IPS-11a (cell line): ENCODE results near the gene CDH23.

Experiments used
- H3K4me3 ChIP-seq: one replicate; pipeline ENCODE4 v1.5.1; 2013; ENCODE audit warnings: low read depth, low read length, control low read depth

The CDH23 gene

DNA sequence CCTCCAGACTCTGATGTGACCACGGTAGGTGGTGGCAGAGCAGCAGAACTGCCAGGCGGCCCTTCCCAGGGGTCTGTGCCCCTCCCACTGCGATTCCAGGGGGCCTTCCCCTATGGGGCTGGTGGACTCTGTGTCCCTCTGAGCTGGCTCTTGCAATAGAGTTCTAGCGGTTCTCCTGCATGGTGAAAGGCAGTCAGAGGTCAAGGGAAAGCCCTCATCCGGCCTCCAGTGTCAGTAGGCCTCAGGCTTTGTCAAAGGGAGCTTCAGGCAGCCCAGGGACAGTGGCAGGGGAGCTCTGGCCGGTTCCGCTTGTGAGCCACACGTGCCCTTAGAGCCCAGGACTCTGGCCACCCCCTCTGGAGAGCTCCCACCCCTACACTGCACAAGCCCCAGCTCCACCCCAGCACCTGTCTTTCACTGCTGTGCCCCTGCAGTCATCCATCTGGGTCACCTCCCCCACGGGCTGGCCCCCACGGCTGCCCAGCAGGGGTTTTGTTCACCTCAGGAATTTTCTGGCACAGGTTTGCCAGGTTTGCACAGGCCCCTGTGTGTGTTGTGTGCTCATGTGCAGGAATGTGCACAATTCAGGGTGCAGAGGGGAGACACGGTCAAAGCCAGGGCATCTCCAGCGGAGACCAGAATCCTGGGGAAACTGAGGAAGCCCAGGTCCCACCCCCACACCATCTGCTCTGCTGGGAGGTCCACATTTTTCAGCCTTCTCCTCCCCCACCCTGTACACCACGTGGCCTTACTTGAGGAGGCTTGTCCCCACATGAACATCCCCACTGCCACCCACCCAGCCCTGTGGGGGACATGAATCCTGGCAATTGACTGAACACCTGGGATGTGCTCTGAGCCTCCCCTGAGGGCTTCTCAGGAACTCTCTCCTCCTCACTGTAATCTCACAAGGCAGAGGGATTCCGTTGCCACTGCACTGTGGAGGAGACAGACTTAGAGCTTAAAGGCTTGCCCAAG, 299.1 kb downstream of the CDH23 start:
- no peak overlapping the region for H3K4me3 ChIP-seq

DNA sequence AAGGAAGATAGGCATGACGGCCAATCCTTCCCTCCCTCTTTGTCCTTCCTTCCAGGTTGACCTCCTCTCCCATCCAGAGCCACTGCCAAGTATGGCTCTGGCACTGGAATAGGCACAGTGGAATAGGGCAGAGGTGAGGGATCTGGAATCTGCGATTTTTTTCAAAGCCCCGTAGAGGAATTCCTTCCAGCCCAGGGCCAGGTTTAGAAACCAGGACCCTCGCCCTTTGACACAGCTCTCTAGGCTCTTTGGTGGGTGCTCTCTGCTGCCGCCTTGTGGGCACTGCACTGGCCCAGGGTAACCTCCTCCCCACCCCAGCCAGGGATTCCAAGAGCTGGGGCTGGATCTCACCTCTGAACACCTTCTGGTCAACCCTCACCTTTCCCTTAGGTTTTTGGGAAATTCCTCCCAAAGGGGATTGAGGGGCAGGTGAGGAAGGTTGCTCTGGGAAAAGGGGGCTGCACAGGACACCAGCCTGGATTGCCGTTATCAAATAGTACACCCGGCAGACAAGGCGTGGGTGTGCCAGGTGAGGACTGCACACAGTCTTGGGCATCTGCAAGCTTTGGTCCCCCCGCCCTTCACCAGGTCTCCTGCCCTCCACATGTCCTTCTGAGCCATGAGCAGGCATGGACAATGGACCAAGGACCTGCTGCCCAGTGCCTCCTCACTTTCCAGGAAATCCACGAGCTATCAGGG, 300.1 kb downstream of the CDH23 start:
- H3K4me3 ChIP-seq: no peak overlapping the region

DNA sequence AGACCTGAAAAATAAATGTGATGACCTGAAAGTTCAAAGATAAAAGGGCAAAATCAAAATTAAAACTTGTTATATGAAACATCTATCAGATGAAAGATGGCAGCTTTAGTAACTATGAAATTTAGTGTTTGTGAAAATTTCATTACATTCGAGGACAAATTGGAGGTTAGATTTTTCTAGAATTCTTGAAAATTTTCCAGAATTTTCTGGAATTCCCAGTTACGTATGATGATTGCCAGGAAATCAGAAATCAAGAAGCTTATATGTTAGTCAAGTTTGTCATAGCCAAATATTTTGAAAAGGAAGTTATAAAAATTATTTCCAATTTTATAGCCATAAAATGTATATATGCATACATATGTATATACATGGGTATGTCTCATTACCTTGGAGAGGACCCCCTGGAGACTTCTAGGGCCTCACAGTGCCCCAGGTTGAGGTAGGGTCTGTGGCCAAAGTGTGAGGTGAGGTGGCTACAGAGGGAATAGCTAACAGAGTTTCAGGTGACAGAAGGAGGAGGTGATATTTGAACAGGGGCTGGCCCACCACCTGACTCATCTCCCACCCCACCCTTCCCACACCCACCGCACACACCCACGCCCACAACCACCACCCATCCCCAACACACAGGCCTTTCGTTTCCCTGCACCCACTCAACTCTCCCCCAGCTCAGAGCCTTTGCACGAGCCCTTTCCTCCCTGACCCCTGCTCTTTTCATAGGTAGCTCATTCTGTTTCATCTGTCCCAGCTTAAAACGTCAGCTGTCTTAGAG, 301.4 kb downstream of the CDH23 start:
- H3K4me3 ChIP-seq: no peak overlapping the region

DNA sequence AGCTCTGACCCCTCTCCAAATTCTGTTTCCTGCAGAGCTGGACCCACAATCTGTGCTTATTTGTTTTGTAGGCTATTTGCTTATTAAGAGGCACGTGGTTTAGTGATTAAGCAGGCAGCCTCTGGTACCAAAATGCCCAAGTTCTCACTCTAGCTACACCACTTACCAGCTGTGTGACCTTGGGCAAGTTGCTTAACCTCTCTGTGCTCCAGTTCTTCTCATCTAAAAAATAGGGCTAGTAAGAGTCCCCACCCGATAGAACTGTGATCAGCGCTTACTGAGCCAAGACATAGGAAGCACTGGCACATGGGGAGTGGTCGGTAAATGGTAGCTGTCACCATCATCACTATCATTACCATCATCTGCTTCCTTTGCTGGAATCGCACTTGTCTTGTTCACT, 302.0 kb downstream of the CDH23 start:
- no peak overlapping the region for H3K4me3 ChIP-seq

DNA sequence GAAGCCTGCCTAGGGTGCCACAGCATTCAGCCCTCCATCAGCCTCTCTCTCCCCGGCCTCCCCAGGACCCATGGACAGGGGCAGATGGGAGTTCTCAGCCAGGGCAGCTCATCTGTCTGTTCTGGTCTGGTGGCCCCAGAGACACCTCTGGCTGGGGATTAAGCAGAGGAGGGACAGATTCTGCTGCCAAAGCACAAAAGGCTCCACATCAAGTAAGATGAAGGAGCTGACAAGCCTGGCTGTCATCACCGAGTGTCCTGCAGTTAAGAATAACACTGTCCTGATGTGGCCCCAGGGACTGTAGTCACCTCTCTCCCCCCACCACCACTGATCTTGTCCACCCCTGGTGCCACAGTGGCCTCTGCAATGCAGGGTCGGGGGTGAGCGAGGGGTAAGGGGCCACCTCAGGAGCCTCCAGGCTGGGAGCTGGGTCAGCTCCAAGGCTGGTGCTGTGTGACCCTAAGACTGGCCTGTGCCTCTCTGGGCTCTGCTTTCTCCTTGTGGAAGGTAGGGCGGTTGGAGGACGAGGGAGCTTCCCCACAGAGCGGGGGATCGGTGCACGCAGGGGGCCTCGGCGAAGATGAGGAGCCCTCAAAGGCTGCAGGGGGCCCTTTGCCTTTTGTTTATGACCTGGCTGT, 304.1 kb downstream of the CDH23 start:
- no peak overlapping the region for H3K4me3 ChIP-seq

DNA sequence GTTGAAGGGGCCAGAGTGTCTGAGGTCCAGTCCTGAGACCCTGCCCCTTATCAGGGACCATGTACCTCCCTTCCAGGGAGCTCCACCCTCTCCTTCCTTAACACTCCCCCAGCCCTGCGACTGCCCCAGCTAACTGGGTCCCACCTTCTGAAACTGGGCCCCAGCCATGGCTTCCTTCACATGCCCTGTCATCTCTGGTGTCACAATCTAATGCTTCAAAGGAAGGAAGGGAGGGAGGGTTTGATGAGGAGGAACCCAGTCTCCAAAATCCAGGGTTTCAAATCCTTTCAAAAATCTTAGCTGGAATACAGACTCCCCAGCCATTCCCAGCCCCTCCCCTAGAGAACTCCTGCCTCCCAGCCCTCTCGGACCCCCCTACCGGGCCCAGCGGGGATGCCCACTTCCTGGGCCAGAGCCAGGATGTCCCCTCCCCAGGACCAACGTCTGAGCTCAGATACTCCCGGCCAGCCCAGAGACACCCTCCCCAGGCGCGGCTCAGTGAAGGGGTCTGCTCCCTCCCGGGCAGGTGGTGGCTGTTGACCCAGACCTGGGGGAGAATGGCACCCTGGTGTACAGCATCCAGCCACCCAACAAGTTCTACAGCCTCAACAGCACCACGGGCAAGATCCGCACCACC, 304.9 kb downstream of the CDH23 start:
- H3K4me3 ChIP-seq: no peak overlapping the region

DNA sequence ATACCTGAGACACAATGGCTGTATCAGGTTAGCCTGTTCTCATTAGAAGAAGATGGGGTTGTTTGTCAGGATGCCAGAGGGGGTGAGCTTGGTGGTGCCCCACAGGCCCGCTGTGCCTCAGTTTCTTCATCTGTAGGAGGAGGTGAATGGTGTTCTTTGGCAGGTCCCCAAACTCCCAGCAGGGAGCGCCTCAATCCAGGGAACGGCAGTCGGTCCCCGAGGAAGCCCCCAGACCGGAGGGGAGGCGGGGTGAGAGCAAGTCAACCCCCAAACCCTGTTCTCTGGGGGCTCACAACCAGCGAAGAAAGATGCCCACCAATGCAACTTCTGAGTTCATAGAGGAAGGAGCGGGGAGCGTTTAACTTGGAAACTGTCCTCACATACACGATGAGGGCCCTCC, 306.9 kb downstream of the CDH23 start:
- no peak overlapping the region for H3K4me3 ChIP-seq

DNA sequence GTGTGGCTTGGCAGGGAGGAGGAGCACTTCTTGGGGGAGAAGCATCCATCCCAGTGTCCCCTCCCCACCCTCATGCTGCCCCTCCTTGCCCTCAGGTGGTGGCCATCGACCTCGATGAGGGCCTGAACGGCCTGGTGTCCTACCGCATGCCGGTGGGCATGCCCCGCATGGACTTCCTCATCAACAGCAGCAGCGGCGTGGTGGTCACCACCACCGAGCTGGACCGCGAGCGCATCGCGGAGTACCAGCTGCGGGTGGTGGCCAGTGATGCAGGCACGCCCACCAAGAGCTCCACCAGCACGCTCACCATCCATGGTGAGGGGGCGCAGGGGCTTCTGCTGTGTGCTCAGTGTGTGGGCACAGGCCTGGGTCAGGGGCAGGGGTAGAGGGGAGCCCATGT, 308.1 kb downstream of the CDH23 start:
- H3K4me3 ChIP-seq: no peak overlapping the region

DNA sequence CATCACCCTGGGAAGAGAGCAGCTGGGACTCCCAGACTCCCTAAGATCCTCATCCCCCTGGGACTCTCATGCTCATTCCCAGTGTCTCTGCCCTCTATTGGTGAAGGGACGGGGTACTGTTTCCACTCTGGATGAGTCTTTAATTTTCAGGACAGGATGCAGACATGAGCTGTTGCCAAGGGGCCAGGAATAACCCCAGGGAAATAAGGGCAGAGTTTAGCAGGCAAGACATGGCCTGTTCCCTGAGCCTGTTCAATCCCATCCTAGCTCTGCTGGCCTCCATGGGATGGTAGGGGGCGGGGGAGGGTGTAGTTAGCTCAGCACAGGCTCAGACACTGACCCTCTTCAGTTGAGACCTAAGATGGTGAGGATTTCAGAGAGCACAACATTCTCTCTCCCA, 308.9 kb downstream of the CDH23 start:
- no peak overlapping the region for H3K4me3 ChIP-seq

DNA sequence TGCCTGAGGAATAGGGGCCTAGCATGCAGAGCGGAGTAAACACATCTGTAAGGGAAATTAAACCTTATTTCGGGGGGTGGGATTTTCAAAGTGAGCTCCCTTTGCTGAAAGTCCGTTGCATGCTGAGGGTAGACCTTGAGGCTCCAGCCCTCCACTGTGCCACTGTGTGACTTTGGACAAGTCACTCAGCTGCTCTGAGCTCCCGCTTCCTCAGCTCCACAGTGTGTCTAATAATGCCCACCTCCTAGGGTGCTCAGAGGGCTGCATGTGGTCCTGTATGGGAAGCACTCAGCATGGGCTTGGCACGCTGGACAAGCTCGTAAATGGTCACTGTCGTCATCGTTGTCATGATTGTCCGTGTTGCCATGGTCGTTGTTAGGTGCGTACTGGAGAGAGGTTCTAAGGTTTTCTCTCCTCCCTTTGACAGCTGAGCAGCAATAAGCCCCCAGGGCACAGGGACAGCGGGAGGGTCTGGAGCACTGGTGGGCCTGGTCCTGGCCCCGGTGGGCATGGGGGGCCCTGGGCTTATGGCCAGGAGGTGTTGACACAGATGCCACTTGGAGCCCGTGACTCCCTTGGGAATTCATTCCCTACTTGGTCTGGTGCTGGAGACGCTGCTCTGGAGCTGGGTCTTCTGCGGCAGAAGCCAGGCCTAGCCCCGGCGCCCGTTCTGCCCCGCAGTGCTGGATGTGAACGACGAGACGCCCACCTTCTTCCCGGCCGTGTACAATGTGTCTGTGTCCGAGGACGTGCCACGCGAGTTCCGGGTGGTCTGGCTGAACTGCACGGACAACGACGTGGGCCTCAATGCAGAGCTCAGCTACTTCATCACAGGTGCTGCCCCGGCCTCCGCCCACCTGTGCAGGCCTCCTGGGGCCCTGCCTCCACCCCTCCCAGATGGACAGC, 309.7 kb downstream of the CDH23 start:
- no peak overlapping the region for H3K4me3 ChIP-seq

DNA sequence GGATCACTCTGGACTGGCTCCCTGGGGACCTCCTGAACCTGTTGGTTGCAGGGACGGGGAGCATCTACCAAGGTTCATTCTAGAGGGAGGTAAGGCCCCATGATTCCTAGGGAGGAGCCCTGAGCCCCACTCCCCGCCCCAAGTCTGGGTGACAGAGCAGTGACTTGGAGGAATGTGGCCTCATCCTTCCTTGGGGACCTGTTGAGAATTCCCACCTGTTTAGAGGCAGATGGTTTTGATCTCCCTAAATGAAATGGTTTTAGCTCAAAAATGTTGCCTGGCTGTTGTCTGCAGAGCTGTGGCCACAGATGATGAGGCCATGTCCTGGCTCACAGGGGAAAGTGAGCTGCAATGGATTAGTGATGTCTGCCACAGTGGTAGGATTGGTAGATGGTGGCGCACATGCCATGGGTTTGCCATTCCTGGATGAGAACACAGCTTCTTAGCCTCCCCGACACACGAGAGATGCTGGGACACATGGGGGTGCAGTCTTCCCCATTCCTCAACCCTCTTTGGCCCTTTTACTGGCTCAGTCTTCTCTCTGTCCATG, 310.6 kb downstream of the CDH23 start:
- H3K4me3 ChIP-seq: no peak overlapping the region

DNA sequence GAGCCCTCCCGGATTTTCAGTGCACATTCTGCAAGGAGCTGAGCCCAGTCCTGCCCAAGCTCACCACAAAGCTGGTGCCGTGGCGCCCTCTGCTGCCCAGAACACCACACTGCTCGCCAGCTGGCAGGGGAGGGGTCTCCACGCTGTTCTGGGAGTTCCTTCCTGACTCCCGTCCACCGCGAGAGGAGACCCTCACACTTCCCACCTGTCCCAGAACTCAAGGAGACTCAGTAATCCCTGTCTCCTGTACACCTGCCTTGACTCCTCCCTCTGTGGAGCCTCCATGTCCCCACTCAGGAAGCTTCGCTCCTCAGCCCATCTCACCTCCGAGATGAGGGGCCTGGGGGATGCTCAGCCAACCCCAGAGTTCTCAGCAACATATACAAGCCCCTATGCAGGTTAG, 311.6 kb downstream of the CDH23 start:
- H3K4me3 ChIP-seq: no peak overlapping the region

DNA sequence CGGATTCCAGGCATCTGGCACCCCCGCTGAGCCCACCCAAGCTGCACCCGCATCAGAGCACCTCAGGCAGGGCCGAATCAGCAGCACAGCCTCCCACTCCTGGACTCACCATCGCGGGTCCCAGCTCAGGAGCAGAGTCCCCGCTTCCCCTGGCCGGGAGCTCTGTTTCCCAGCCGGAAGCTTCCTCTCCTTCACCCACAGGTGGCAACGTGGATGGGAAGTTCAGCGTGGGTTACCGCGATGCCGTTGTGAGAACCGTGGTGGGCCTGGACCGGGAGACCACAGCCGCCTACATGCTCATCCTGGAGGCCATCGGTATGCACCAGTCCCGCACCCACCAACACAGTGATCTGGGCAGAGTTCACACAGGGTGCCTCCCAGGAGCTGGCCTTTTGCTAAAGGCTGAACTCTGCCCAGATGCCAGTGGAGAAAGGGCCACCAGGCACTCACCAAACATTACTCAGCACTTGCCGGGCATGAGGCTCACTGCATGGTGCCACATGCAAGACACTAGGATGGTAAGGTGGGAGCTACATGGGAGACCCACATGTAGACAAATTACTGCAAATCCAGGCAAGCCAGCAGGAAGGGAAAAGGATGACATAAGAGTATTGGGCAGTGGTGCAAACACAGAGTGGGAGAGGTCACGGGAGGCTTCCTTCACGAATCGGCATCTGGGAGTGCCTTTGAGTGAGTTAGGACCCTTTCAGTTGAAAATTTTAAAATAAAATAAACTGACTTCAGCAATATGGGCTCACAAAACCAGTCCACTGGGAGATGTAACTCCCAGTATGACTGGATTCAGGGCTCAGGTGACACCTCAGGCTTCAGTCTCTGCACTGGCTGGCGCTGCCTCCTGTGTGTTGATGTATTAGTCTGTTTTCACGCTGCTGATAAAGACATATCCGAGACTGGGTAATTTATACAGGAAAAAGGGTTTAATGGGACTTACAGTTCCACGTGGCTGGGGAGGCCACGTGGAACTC, 312.5 kb downstream of the CDH23 start:
- H3K4me3 ChIP-seq: no peak overlapping the region

DNA sequence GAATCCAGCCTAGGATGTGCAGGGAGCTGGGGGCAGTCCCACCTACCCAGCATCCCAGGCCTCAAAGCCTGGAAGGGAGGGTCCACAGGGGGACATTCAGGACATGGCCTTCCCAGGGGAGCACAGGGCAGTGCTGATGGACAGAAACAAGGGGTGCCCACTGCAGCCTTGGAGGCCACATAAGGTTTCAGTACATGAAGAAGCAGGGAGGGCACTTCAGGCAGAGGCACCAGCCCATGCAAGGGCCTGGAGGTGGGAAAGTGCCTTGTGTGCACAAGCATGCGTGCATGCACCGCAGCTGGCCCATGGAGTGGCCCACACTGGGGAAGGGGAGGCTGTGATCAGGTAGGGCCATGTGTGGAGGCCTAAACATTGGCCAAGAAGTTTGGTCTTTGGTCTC, 313.8 kb downstream of the CDH23 start:
- no peak overlapping the region for H3K4me3 ChIP-seq

DNA sequence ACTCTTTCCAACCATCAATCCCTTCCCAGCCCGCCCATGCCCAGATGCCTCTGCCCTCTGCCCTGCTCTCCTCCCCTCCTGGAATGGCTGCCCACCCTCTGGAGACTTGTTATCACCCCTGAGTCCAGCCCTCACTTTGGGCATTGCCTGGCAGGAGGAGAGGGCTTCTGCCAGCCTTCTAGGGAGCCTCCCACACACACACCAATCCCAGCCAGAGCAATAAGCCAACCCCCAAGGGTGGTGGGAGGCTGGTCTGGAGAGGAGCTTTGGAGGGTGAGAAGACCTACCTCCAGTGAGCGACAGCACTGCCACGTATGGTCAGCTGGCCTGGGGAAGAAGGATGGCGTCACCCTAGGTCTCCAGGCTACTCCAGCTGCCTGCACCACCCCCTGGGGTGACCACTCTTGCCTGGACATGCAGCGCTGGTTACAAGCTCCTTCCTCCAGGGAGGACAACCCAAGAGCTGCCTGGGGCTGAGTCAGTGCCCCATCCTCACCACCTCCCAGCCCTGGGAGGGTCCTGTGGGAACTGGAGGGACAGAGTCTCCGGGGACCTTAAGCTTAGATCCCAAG, 314.4 kb downstream of the CDH23 start:
- H3K4me3 ChIP-seq: no peak overlapping the region

DNA sequence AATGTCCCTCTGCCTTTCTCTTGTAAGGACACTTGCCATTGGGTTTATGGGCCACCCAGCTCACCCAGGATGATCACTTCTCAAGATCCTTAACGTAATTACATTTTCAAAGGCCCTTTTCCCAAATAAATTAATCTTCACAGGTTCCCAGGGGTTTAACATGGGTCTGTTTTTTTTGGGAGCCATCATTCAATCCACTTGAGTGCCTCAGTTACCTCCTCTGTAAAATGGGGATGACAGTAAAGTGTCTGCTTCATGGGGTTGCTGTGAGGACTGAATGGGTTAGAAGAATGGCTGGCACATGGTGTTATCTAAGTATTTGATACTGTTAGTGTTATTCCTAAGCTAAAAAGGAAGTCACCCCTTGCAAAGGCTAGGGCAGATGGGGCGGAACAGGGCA, 315.4 kb downstream of the CDH23 start:
- H3K4me3 ChIP-seq: no peak overlapping the region

DNA sequence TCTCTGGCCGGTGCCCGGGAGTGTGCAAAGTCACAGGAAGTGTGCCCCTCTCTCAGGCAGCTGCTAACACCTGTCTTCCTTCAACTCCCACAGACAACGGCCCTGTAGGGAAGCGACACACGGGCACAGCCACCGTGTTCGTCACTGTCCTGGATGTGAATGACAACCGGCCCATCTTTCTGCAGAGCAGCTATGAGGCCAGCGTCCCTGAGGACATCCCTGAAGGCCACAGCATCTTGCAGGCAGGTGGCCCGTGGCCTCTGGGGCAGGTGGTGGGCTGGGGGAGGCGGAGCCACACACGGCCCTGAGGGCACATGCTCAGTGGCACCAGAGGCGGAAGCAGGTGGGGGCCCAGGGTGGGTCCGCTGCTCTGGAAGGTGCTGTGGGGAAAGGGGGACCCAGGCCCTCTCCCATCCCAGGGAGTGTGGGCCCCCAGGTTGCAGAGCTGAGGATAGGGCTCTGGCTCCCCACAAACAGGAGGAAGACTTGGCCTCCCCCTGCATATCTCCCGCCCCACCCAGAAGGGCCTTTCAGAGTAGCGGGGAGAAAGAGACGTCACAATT, 315.9 kb downstream of the CDH23 start:
- no peak overlapping the region for H3K4me3 ChIP-seq
